ENCODE measurements around the gene ATP13A4.

DNA sequence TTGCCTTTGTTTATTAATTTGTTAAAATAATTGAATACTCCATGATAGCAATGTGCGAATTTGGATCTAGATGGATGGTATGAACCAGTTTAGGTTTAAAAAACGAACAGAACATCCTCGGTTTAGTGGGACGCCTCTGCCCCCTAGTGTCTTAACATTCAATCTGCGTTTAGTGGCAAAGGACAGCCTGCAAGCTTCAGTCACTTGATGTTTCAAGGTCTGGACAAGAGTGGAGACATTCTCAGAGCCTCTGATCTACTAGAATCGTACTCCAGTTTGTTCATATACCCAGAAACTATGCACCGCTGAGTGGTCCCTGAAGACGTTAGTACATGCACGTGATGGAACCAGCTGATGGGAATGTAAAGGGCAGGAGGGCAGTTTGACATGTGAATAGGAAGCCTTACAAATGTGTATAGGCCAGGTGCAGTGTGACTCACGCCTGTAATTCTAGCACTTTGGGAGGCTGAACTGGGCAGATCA lies 17.8 kb upstream of the ATP13A4 start:
- TF ChIP-seq YY1 (IDR thresholded peaks at IDR 0.05; ENCODE audit: insufficient read depth, insufficient read length): no peak
- TF ChIP-seq ZNF274 (IDR thresholded peaks at IDR 0.05; ENCODE audit: low read depth, low read length): no peak
- TF ChIP-seq SUZ12 (IDR thresholded peaks at IDR 0.05; ENCODE audit: extremely low read depth, insufficient read depth, insufficient read length): no peak
